ENCODE data around the gene AP1B1.
"Not testable (repeated sequence)": the region's sequence is repeated elsewhere in the genome, so short reads cannot be mapped to it uniquely, and the experiment has no call there.

The AP1B1 gene

DNA sequence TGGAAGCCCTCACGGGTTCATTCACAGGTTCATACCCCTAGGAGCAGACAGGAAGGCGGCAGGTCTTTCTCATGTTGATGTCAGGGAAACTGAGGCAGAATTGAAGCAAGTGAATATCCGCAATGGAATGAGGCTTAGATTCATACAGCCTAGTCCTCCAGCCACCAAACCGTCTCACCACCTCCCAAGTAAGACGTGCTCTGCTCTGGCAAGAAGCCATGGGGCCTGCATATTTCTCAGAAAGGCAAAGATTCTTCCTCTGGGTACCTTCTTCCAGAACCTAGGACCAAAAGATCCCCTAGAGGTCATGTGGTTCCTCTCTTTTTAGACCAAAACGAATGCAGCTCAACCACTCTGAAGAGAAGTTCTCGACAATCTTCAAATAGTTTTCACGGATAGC lies 1.7 kb downstream of the AP1B1 start:
- no peak for DNase-seq

DNA sequence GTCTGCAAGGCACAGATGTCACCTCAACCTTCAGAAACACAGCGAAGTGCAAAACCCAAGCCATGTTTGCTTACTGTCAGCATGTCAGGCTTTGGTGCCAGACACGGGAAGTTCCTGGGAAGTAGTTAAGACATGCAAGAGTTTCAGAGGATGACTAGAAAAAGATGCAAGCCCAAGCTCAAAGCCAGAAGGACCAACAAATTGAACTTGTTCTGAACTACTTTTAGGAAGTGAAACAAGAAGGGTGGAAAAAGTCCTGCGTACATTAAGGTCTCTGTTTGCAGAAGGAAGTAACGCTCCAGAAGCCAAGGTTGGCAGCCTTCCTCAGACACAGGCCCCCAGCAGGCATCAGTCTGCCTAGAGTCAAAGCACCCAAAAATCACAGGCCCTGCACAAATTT lies 2.6 kb downstream of the AP1B1 start:
- no peak for DNase-seq

DNA sequence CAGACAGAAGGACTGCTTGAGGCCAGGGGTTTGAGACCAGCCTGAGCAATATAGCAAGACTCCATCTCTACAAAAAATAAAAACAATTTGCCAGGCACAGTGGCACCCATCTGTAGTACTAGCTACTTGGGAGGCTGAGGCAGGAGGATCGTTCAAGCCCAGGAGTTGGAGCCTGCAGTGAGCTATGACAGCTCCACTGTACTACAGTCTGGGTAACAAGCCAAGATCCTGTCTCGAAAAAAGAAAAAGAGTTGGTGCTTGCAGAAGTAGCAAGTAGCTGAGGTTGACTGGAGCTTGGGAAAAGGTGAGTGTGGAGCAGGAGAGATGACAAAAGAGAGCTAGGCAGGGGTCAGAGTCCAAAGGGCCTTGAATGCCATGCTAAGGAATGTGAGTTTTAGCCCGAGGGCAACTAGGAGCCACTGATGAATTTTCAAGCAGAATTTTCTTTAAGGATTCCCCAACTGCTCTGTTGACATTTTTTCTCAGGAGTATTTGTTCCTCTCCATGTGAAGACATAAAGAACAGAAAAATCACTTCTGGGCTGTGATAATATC lies 3.1 kb downstream of the AP1B1 start:
- DNase-seq = no peak

DNA sequence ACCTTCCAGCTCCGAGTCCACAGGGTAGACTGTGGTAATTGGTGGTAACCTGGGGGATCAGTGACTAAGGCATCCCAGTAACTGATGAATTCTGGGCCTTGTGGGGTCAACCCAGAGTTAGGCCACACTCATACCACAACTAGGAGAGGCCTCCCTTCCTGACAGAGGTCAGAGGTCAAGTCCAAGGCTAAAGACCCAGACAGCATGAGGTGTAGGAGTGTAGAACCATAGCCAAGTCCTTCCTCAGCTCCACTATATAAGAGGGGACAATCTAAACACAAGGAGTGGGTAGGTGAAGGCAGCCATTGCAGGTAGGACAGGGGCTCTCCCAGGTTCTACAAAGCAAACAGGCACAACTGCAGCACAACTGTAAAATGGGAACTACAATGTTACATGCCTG lies 4.6 kb downstream of the AP1B1 start:
- no peak for DNase-seq

DNA sequence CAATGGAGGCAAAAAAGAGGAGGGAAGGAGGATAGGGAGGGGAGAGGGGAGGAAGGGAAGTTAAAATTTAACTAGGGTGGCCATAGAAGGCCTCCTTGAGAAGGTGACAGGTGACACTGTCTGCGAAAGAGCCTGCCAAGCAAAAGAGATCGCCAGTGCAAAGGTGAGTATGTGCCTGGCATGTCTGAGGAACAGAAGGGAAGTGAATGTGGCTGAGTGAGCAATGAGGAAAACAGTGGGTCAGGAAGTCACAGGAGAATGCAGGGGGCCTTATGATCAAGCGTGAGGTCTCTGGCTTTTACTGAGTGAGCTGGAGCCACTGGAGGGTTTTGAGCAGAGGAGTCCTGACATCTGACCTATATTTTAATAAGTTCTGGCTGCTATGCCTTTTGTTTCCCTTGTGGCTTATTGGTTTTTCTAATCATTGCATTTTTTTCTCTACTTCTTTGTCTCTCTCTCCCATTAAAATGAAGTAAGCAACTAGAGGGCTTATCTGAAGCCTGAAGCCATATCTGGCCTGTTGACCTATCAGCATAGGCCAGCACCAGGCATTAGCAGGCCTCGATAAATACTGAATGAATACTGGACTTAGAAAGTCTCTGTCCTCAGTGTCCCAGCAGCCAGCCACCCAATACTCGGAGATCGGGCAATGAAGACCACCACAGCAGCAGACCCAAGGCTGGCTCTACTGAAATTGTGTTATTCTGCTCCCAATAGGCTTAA lies 5.6 kb downstream of the AP1B1 start:
- no peak for DNase-seq

DNA sequence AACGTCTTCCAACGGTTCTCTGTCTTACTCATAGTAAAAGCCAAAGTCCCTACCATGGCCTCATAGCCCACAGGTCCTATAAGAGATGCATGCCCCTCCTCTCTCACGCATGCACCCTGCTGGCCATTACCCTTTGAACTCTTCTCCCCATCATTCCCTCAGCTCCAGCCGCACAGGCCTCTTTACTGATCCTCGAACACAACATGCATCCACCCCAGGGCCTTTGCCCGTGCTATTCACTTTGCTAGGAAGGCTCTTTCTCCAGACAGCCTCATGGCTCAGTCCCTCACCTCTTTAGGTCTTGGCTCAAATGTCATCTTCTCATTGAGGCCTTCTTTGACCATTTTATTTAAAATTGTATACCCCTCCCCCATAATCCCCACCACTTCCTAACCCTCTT lies 7.5 kb downstream of the AP1B1 start:
- DNase-seq = no peak

DNA sequence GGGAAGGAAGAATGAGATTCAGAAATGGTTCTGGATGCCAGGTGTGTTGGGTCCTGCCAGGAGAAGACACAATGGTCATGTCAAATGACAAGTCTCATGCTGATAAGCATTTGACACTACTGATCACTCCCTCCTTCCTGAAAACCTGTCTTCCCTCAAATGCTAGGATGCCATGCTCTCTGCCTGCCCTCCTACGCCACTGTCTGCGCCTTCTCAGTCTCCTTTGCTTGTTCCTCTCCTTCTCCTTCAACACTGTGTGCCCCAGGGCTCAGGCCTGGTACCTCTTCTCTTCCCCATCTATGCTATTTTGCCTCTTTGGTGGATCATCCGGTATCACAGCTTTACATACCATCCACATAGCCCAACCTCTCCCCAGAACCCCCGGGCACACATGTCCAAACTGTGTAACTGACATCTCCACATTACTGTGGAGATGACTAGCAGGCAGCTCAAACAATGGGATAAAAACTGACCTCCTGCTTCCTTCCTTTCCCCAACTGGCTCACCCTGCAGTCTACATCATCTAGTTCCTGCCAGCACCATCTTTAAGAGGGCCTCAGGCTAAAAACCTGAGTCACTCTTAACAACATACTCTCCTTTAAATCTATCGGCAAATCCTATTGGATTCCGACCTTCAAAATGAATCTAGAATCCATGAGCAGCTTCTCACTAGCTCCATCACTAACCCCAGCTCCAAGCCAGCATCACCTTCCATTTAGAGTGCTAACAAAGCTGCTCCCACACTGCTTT lies 8.2 kb downstream of the AP1B1 start:
- no peak for DNase-seq

DNA sequence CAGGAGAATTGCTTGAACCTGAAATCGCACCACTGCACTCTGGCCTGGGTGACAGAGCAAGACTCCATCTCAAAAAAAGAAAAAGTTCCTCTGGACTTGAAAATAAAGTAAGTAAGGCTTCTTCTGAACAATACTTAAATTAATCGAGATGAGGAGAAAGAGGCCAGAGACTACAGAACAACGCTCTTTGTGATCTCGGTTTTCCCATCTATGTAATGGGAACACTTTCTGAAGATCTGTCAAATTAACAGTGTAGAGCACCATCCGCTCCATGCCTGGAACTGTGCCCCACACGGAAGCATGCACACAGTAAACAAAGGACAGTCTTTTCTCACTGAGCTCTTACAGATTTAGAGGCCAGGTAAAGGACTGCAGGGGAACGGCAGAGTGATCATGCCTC lies 9.1 kb downstream of the AP1B1 start:
- DNase-seq = no peak

DNA sequence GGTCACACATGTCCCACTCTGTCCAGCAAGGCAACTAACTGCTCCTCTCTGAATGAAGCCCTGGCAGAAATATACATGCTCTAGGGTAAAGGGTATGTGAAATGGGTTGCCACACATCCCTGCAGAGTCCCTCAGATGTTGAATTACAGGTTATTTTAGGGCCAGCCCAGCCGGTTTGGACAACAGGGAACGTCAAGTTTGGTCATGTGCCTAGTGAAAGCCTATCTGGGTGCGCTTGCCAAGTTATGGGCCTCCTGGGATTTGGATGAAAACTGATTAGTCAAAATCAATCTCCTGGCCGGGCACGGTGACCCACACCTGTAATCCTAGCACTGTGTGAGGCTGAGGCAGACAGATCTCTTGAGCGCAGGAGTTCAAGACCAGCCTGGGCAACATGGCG lies 10.4 kb downstream of the AP1B1 start:
- DNase-seq = no peak

DNA sequence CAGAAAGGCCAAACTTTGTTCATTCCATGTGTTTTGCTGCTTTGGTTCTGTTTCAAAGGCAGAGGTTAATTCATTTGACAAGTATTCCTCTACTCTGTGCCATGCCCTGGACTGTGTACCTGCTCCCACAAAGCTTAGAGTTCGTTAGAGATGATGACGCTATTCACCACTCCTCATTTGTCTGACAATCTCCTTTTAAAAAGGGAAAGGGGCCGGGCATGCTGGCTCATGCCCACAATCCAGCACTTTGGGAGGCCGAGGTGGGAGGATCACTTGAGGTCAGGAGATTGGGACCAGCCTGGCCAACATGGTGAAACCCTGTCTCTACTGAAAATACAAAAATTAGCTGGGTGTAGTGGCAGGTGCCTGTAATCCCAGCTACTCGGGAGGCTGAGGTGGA lies 11.7 kb downstream of the AP1B1 start:
- DNase-seq = not testable (repeated sequence)

DNA sequence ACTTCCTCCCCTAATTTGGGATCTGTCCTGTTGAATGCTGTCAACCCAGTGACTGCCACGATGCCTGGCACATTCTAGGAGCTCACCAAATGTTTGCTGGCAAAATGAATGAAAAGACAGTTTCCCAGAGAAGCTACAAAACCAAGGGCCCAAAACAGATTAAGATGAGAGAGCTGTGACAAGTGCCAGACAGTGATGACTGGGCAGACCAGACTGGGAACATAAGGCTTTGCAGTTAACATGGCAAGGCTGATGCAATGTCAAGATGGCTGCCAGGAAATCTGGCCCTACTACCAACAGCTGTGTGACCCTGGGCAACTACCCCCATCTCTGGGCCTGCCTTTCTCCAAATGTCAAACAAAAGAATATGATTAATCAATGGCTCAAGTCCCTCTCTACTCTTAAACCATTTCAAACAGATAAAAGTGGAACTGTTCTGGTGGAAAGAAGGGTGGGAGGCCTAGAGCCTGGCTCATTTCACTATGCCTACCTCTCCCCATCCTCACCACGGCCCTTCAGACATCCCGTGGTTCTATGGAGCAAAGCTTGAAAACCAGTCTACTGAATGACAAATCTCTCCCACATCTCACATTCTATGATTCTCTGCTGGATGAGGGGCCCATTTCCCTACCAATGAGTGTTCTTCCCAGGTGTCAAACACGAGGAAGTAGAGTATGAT lies 12.8 kb downstream of the AP1B1 start:
- DNase-seq = no peak

DNA sequence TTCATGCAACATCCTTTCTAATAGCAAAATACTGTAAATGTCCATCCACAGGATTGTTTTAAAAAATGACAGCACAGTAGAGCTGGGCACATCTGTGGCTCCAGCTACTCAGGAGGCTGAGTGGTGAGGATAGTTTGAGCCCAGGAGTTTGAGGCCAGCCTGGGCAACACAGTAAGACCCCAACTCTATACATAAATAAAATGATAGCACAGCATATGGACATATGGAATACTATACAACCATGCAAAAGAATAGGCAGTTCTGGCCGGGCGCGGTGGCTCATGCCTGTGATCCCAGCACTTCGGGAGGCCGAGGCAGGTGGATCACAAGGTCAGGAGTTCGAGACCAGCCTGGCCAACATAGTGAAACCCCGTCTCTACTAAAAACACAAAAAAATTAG lies 13.6 kb downstream of the AP1B1 start:
- DNase-seq = not testable (repeated sequence)

DNA sequence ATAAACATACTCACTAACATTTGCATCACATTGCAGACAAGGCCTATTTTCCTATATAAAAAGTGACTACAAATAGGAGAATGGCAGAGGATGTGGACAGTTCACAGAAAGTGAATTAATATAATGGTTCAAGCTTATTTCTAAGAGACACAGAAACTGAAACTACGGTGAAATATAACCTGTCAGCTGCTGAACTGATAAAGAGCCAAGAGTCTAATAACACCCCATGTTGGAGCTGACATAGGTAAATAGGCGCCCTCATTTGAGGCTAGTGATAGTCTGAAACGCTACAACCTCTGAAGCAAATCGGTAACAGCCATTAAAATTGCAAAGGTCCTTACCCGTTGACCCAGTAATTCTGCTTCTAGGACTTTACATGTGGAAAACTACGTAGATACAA lies 14.0 kb downstream of the AP1B1 start:
- no peak for DNase-seq

DNA sequence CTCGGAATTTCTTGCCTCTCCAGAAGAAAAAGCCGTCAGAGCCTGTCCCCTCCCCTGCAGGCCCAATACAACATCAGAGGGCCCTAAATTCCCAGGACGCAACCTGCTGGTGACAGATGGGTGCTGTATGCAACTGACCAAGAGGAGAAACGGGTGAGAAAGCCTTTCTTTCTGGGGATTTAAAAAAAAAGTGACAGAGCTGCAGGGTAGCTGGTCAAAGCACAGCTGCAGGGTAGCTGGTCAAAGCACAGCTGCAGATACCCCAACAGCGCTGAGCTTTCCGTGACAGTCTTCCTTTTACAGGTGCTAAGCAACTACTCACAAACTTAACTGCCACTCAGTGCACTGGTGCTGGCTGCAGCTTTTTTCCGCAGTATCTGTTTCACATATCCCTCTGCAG lies 17.8 kb downstream of the AP1B1 start:
- no peak for DNase-seq

DNA sequence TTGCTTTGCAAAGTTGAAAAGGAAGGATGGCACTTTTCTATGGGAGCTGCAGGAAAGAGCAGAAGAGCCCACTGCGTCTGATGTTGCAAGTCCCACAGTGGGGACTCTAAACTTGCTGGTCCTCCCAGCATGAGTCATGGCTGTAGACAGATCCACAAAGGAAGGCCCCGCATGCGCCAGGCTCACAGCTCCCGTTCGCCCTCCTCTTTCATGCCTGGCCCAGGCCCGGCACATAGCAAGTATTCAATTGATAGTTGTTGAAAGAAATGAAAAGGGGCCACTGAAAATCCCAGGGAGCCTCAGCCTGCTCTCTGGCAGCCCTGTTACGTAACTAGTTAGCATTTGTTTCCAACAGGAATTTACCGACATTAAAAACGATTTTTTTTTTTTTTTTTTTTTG lies 18.9 kb downstream of the AP1B1 start:
- DNase-seq = no peak

DNA sequence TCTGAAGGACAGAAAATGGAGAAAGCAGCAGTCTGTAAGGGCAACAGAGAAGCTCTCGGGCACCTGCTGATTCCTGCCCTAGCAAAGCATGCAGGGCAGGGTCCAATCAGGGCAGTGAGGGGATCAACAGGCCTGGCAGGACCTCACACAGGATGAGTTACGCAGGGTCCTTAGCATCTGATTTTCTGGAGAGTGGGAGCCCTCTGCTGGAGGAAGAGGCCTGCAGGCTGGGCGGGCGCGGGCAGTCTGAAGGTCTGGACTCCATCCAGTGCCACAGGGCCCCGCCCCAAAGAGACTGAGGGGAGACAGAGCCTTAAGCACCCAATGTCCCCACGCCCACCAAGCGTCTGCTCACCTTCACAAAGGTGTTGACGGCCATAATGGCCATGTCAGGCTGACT lies 28.9 kb downstream of the AP1B1 start:
- no peak for DNase-seq

DNA sequence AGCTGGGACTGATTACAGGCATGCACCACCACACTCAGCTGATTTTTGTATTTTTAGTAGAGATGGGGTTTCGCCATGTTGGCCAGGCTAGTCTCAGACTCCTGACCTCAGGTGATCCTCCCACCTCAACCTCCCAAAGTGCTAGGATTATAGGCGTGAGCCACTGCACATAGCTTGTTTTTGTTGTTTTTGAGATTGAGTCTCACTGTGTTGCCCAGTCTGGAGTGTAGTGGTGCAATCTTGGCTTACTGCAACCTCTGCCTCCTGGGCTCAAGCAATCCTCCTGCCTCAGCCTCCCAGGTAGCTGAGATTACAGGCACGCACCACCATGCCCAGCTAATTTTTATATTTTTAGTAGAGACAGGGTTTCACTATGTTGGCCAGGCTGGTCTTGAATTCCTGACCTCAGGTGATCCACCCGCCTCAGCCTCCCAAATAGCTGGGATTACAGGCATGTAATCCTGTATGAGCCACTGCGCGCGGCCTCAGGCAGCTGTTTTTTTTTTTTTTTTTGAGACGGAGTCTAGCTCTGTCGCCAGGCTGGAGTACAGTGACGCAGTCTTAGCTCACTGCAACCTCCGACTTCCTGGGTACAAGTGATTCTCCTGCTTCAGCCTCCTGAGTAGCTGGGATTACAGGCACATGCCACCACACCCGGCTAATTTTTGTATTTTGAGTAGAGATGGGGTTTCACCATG lies 31.0 kb downstream of the AP1B1 start:
- DNase-seq = not testable (repeated sequence)

DNA sequence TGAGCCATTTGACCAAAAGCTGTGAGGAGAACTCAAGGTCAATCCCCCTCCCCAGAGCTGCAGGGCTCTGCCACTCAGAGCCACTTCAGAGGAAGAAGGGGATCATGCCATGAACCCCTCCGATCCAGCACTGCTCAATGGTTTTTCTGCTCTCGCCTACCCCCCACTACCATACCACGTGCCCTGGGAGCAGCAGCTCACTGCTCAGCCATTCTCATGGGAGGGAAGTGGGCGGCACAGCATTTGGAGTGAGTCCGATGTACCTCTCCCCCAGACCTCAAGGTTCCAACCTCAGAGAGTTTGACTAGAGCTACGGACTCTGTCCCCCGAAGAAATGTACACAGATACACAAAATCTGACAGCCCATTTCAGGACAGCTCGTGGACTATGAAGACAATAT lies 34.5 kb downstream of the AP1B1 start:
- DNase-seq = no peak

DNA sequence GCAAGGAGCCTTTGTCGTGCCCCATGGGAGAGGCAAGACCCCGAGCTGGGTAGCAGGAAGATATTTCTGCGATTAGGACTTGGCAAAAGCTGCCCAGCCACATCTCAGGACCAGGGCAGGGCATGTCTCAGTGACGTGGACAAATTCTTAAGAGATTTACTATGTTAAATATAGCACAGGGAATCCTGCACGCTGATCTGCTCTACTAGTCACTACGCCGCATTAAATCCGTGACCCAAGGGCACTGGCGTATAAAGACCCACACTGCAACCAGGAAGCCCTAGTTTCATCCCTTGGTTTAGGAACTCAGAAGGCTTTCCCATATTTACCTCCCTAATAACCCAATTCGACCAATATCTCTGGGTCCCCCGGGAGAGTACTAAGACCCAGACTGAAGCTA lies 35.1 kb downstream of the AP1B1 start:
- no peak for DNase-seq

DNA sequence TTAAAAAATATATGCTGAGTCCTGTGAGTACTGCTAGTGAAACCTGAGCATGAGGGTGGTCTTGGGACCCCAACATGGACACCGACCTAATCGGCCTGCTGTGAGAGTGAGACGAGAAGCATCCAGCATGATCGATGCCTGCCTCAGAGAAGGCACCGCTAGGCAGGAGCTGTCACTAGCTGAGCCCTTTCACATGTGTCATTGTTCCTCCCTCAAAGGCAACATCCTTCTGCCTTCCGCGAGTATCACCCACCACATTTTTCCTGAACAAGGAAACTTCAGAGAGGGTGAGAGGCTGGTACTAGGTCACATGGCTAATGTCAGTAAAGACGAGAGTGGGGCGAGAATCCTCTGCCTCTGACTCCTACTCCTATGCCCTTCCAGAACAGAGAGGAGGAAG lies 35.6 kb downstream of the AP1B1 start:
- no peak for DNase-seq

DNA sequence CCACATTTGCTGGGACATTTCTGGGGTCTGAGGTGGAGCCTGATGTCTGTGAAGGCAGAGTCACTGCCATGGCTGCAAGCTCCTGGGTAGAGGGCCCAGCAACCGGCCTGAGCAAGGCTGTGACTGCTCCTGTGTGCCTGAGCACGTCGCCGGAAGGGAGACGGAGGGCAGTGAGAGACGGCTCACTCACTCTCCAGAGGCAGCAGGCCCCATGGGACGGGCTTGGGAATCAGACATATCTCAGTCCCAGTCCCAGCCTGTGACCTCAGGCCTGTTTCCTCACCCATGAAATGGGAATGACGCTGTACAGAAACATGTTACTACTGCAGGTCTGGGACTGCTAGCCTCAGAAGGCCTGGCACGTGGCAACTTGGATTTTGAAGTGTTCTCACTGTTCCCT lies 36.5 kb downstream of the AP1B1 start:
- DNase-seq = no peak

DNA sequence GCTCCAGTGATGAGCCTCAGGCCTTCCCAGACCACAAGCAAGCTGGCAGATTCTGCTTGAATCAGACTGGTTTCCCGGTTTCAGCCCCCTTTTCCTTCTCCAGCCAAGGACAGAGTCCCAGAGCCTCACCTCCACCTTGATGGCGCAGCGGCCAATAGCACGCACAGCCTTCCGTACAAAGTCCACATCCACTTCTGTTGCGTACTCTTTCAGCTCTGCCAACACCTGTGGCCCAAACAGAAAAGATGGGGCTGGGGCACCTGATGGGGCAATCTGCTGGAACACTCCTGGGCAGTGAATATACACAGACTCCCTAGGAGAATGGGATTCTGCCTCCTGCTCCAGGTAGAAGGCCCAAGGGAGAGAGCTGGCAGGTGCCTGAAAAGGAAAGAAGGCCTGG lies 37.3 kb downstream of the AP1B1 start:
- DNase-seq = no peak

DNA sequence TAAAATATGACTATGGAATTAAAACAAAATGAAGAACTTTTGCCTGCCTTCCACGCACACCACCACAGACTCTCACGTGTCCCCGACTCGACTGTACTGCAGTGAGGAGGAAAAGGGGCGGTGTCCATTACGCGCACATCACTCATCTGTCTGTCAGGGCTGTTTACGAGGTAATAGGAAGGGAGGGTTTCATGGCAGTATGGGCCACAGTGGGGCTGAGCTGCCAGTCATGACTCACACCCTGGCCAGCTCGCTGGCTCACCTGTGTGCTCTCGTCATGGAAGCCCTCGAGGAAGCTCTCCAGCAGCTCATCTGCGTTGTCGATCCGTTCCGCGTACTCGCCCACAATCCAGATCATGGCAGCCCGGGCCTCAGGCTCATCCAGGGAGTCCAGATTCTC lies 39.4 kb downstream of the AP1B1 start:
- no peak for DNase-seq
